Gastroesophageal sphincter (tissue), 4 donors: ENCODE measurements around the gene ACVR1B. TPM values are rescaled to one million over a fixed set of nuclear protein-coding genes. Genes with fewer than 3 reads are reported as not detected.

Experiments
- ATAC-seq: fragments of 150-250 bp; one replicate; pipeline ENCODE4 v1.9.1; 2016; ENCODE audit warnings: mild to moderate bottlenecking, moderate library complexity
- H3K27ac ChIP-seq, 4 donors: fragments of 200-600 bp; sonication (generic) in 3 of 4; 1 replicate in 3 of 4; 2 replicates in 1 of 4; pipeline ENCODE4 v1.5.1; 2016 to 2019
- H3K27me3 ChIP-seq: fragments of 200-600 bp; sonication (generic); one replicate; pipeline ENCODE4 v1.5.1; 2019
- H3K36me3 ChIP-seq, 2 donors: fragments of 200-600 bp; sonication (generic); one replicate each; pipeline ENCODE4 v1.5.1; 2019; ENCODE audit warnings: control low read depth in 1 of 2
- H3K4me1 ChIP-seq, 3 donors: fragments of 200-600 bp; sonication (generic); 1 replicate in 2 of 3; 2 replicates in 1 of 3; pipeline ENCODE4 v1.5.1; 2016 to 2019; ENCODE audit warnings: control low read depth in 2 of 3
- H3K4me3 ChIP-seq, 2 donors: fragments of 200-600 bp; sonication (generic); one replicate each; pipeline ENCODE4 v1.5.1; 2019; ENCODE audit warnings: mild to moderate bottlenecking in 1 of 2, moderate library complexity in 1 of 2
- H3K9me3 ChIP-seq, 3 donors: fragments of 200-600 bp; sonication (generic); one replicate each; pipeline ENCODE4 v1.5.1; 2017 to 2019; ENCODE audit warnings: control low read depth in 2 of 3
- CTCF ChIP-seq, 4 experiments: fragments of 200-600 bp in 2 of 4; fragments of 450-650 bp in 2 of 4; sonication (generic) in 1 of 4; IDR thresholded peaks; one replicate each; pipeline ENCODE4 v1.5.1; 2017 to 2019; ENCODE audit warnings: antibody characterized with exemption in 4 of 4, mild to moderate bottlenecking in 2 of 4, moderate library complexity in 2 of 4
- EP300 ChIP-seq: sonication (generic); formaldehyde crosslinking; IDR thresholded peaks from one replicate; pipeline ENCODE4 v1.6.1; 2017; ENCODE audit warnings: antibody characterized with exemption, mild to moderate bottlenecking
- POLR2A ChIP-seq, 2 donors: fragments of 450-650 bp; IDR thresholded peaks; one replicate each; pipeline ENCODE4 v1.6.1; 2017; ENCODE audit warnings: antibody characterized with exemption in 2 of 2, mild to moderate bottlenecking in 2 of 2, moderate library complexity in 1 of 2
- POLR2AphosphoS5 ChIP-seq: sonication (generic); formaldehyde crosslinking; IDR thresholded peaks from one replicate; pipeline ENCODE4 v1.6.1; 2017; ENCODE audit warnings: antibody characterized with exemption
- WGBS, 2 donors: methylation state at CpG; one replicate each; pipeline ENCODE4 v1.1.5; 2018; ENCODE audit warnings: low coverage in 1 of 2; 5-methylcytosine and 5-hydroxymethylcytosine counted together
- total RNA-seq, 4 donors: library from RNA; depleted of rRNA; stranded (reverse); fragments of >200 nt; gene quantifications; one replicate each; pipeline ENCODE4 v1.1.0, GENCODE V29; 2016

ACVR1B gene
- total RNA-seq, 4 donors from 2014 or later, result 6.5 to 17.9 (median 10.5) TPM

GRCh38 chr12:51953089-51953488 is 1.6 kb downstream of the ACVR1B start:
- H3K27me3 ChIP-seq, result no peaks in the 10 kb centered on the region
- peak overlapping the region; percentile 71 to 78 for H3K4me3 ChIP-seq
- ATAC-seq, result no peak
- TF ChIP-seq POLR2AphosphoS5 (no peak), EP300 (no peak), CTCF (IDR thresholded peaks at IDR 0.05) (no peak), POLR2A (IDR thresholded peaks at IDR 0.05) (no peak)
- WGBS, 2 donors, result 52 to 66% methylated on average over 8 of the region's 8 CpGs
- peaks cover 14 to 62% (median 23%) of the 10 kb centered on the region in 3 donors for H3K4me1 ChIP-seq
- H3K36me3 ChIP-seq, result no peaks in the 10 kb centered on the region
- peak overlapping the region; percentile 51 to 95 (median 87) for H3K27ac ChIP-seq
- no peaks in the 10 kb centered on the region for H3K9me3 ChIP-seq

- no peak for ATAC-seq
- peak overlapping the region in 1 of 2 donors; percentile 9 for H3K4me3 ChIP-seq
- no peaks in the 10 kb centered on the region for H3K36me3 ChIP-seq
- H3K27me3 ChIP-seq, result no peaks in the 10 kb centered on the region
- TF ChIP-seq CTCF (IDR thresholded peaks at IDR 0.05) (no peak), POLR2A (IDR thresholded peaks at IDR 0.05) (no peak)
- peaks cover 14 to 68% (median 27%) of the 10 kb centered on the region in 3 donors for H3K4me1 ChIP-seq
- no peaks in the 10 kb centered on the region for H3K9me3 ChIP-seq
- 10 to 29% methylated on average over 4 of the region's 4 CpGs for WGBS, 2 donors
- peak overlapping the region; percentile 48 to 95 (median 87) for H3K27ac ChIP-seq
These were observed 2.4 kb downstream of the ACVR1B start for GRCh38 chr12:51953864-51954263.

- Histone ChIP-seq H3K27ac (peak overlapping the region; percentile 41 to 95 (median 87)), H3K27me3 (no peaks in the 10 kb centered on the region), H3K4me1 (peaks cover 14 to 77% (median 28%) of the 10 kb centered on the region in 3 donors), H3K9me3 (no peaks in the 10 kb centered on the region), H3K36me3 (no peaks in the 10 kb centered on the region), H3K4me3 (no peak overlapping the region)
- TF ChIP-seq POLR2A (IDR thresholded peaks at IDR 0.05), result no peak
- TF ChIP-seq CTCF (IDR thresholded peaks at IDR 0.05), result no peak
- no peak for TF ChIP-seq EP300
- TF ChIP-seq POLR2AphosphoS5, result no peak
- 39 to 53% methylated on average over 5 to 7 of the region's 7 CpGs for WGBS, 2 donors
- ATAC-seq, result no peak
These were observed 3.3 kb downstream of the ACVR1B start for GRCh38 chr12:51954561-51955361.

DNA sequence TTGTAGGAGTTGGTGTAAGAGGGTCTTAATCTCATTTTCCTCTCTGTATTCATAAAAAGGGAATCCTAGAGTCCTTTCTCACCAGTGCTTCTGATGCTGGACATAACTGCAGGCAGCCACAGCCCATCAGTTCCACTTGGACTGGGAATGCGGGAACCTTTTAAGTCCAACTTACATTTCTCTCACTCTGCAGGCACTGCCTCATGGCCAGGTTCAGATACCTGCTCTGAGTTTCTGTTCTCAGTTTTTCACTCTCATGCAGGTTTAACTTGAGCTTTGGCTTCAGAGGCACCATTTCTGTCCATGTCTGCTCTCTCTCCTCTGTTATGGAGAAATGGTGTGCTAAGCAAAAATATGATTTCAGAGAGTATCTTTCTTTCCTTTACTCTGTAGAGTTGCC is 4.2 kb downstream of the ACVR1B start:
- WGBS, 2 donors, result 100% methylated on average over 1 of the region's 1 CpG; no CpG with 5 or more reads in 1 of the 2 donors
- Histone ChIP-seq H3K27ac (peak overlapping the region in 1 of 4 donors; percentile 88), H3K27me3 (no peaks in the 10 kb centered on the region), H3K4me1 (peaks cover 14 to 82% (median 28%) of the 10 kb centered on the region in 3 donors), H3K4me3 (no peak overlapping the region), H3K36me3 (peaks cover 0 to 4% of the 10 kb centered on the region in 2 donors), H3K9me3 (no peaks in the 10 kb centered on the region)
- TF ChIP-seq EP300, result no peak
- TF ChIP-seq CTCF (IDR thresholded peaks at IDR 0.05), result no peak
- no peak for TF ChIP-seq POLR2A (IDR thresholded peaks at IDR 0.05)
- no peak for TF ChIP-seq POLR2AphosphoS5
- no peak for ATAC-seq

DNA sequence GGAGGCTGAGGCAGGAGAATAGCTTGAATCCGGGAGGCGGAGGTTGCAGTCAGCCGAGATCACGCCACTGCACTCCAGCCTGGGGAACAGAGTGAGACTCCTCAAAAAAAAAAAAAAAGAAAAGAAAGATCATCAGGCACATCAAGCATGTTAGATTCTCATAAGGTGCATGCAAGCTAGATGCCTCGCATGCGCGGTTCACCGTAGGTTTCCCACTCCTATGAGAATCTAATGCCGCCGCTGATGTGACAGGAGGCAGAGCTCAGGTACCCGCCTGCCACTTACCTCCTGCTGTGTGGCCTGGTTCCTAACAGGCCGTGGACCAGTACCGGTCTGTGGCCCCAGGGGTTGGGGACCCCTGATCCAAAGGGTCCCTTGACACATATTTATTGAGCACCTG is 7.0 kb downstream of the ACVR1B start:
- ATAC-seq, result no peak
- peak overlapping the region in 1 of 4 donors; percentile 32 for H3K27ac ChIP-seq
- peaks cover 18 to 83% (median 23%) of the 10 kb centered on the region in 3 donors for H3K4me1 ChIP-seq
- peaks cover 0 to 4% of the 10 kb centered on the region in 2 donors for H3K36me3 ChIP-seq
- H3K4me3 ChIP-seq, result no peak overlapping the region
- H3K9me3 ChIP-seq, result no peaks in the 10 kb centered on the region
- 100% methylated on average over 1 of the region's 13 CpGs; no CpG with 5 or more reads in 1 of the 2 donors for WGBS, 2 donors
- no peak for TF ChIP-seq POLR2AphosphoS5
- no peak for TF ChIP-seq CTCF (IDR thresholded peaks at IDR 0.05)
- no peak for TF ChIP-seq EP300
- TF ChIP-seq POLR2A (IDR thresholded peaks at IDR 0.05), result no peak
- no peaks in the 10 kb centered on the region for H3K27me3 ChIP-seq
